Measurements from ENCODE around the gene MTERF1. TPM values are rescaled to one million over a fixed set of nuclear protein-coding genes. Genes with fewer than 3 reads are reported as not detected.

MTERF1 gene
- total and polyA plus RNA-seq, 9 of the 15 experiments (the other 6 are each of a cell fraction or from before 2014, with no cell fraction given) = 15.7 to 49.2 (median 29.1) TPM

GRCh38 chr7:91872928-91873327 is 7.6 kb downstream of the MTERF1 start:
- intact Hi-C loops (cut with micrococcal nuclease) (no loop called here), in situ Hi-C loops (cut with MboI) (loop anchor here (10.0 kb wide), 1 partner anchor 572 kb away; the partner anchor contains the start of gene GATAD1)
- ATAC-seq (no peak), DNase-seq (ENCODE audit: extremely low read depth in 1 of 4, low spot score in 3 of 4) (no peak), FAIRE-seq (no peak)
- ChIA-PET POLR2A (interaction anchor here (1.5 kb wide), 1 partner anchor 11 kb away, joined by 3 read pairs; no protein-coding TSS in a partner anchor), CTCF (ENCODE audit: low intra/inter-chr PET ratio) (no interaction called here)
- Histone ChIP-seq H3K27ac (ENCODE audit: extremely low read depth, low read depth, low read length) (no peak overlapping the region), H3K4me1 (replicated peaks in 1 of 2; ENCODE audit: control insufficient read depth in 2 of 2, insufficient read depth in 2 of 2, low read length in 2 of 2) (no peaks in the 10 kb centered on the region), H3K9me1 (ENCODE audit: control insufficient read depth, insufficient read depth, low read length) (no peaks in the 10 kb centered on the region), H4K20me1 (replicated peaks; ENCODE audit: control insufficient read depth, insufficient read depth, low read length) (no peaks in the 10 kb centered on the region), H3K9ac (ENCODE audit: insufficient read depth in 1 of 2, low read depth in 2 of 2, low read length in 2 of 2) (no peak overlapping the region), H3K79me2 (ENCODE audit: control insufficient read depth, insufficient read depth, low read length) (0 out of 3 replicates have a peak, but pooled peaks cover 4% of the 10 kb centered on the region), H3K4me3 (no peak overlapping the region), H3K4me2 (ENCODE audit: insufficient read depth, low read length) (no peak overlapping the region), H3K9me3 (replicated peaks; ENCODE audit: control insufficient read depth, insufficient read depth, low read depth, low read length) (no peaks in the 10 kb centered on the region), H3K36me3 (ENCODE audit: control insufficient read depth, insufficient read depth, low read length) (peaks cover 34% of the 10 kb centered on the region; the same call in 2 of the 3 replicates), H2AFZ (ENCODE audit: low read depth, low read length) (no peak overlapping the region), H3K27me3 (ENCODE audit: control insufficient read depth in 2 of 2, insufficient read depth in 2 of 2, low read length in 2 of 2) (no peaks in the 10 kb centered on the region)
- no peak for TF ChIP-seq SIX5 (IDR thresholded peaks at IDR 0.05; ENCODE audit: borderline replicate concordance in 1 of 2, insufficient read depth in 1 of 2, low read depth in 1 of 2, low read length in 2 of 2)
- peak; percentile 78 for TF ChIP-seq ZNF316 (IDR thresholded peaks at IDR 0.05)
- TF ChIP-seq ZBED1 (IDR thresholded peaks at IDR 0.05) = no peak
- TF ChIP-seq ZNF77 (CRISPR knock-in tag; IDR thresholded peaks at IDR 0.05) = no peak
- TF ChIP-seq MAFG (tag; conservative IDR thresholded peaks at IDR 0.05) = peak; percentile 46
- peak; percentile 63 for TF ChIP-seq C11orf30 (IDR thresholded peaks at IDR 0.05; ENCODE audit: low read depth)
- no peak for TF ChIP-seq NR2F6 (CRISPR knock-in tag; IDR thresholded peaks at IDR 0.05)
- no peak for TF ChIP-seq ZZZ3 (IDR thresholded peaks at IDR 0.05)
- no peak for TF ChIP-seq MNT (conservative IDR thresholded peaks at IDR 0.05)
- no peak for TF ChIP-seq HDGF (IDR thresholded peaks at IDR 0.05)
- no peak for TF ChIP-seq THRAP3 (IDR thresholded peaks at IDR 0.05; ENCODE audit: borderline replicate concordance)
- TF ChIP-seq MAFF (IDR thresholded peaks at IDR 0.05; ENCODE audit: low read length) = peak; percentile 39; the same call in 1 of the 2 replicates
- no peak for TF ChIP-seq RCOR1 (IDR thresholded peaks at IDR 0.05; ENCODE audit: borderline replicate concordance in 1 of 2, low read depth in 2 of 2, low read length in 2 of 2)
- no peak for TF ChIP-seq RBM22 (IDR thresholded peaks at IDR 0.05; ENCODE audit: low read depth, low read length, poor library complexity, severe bottlenecking)
- no peak for TF ChIP-seq SIRT6 (IDR thresholded peaks at IDR 0.05; ENCODE audit: low read depth, low read length)
- no peak for TF ChIP-seq E2F3 (CRISPR knock-in tag; IDR thresholded peaks at IDR 0.05)
- no peak for TF ChIP-seq ZBTB17 (CRISPR knock-in tag; IDR thresholded peaks at IDR 0.05)
- no peak for TF ChIP-seq KAT2B (IDR thresholded peaks at IDR 0.05; ENCODE audit: low read depth, low read length)
- no peak for TF ChIP-seq ZNF766 (CRISPR knock-in tag; conservative IDR thresholded peaks at IDR 0.05)
- no peak for TF ChIP-seq ZEB2 (IDR thresholded peaks at IDR 0.05)
- BruUV-seq (replicated peaks) = no TSS peak

Data from K562 (cell line).